Measurements from ENCODE around the gene GCNT2. TPM values are rescaled to one million over a fixed set of nuclear protein-coding genes. Genes with fewer than 3 reads are reported as not detected.

The GCNT2 gene
- total RNA-seq, 1 experiment from 2014 or later: 42.8 TPM

DNA sequence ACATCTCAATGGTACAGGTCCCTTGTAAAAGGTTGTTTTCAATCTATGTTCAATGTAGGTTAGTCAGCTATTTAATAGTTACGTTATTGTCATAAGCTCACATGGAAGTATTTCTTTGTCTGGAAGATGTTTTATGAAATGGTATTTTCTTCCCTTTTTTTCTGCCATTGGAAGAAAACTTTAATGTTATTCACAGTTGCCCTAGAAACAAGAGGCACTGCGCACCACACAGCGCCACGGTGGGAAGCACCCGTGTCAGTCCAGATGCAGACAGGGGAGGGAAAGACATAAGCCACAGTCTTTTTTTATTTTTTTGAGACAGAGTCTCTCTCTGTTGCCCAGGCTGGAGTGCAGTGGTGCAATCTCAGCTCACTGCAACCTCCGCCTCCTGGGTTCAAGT is 82.1 kb downstream of the GCNT2 start:
- TF ChIP-seq, protein P1, sequence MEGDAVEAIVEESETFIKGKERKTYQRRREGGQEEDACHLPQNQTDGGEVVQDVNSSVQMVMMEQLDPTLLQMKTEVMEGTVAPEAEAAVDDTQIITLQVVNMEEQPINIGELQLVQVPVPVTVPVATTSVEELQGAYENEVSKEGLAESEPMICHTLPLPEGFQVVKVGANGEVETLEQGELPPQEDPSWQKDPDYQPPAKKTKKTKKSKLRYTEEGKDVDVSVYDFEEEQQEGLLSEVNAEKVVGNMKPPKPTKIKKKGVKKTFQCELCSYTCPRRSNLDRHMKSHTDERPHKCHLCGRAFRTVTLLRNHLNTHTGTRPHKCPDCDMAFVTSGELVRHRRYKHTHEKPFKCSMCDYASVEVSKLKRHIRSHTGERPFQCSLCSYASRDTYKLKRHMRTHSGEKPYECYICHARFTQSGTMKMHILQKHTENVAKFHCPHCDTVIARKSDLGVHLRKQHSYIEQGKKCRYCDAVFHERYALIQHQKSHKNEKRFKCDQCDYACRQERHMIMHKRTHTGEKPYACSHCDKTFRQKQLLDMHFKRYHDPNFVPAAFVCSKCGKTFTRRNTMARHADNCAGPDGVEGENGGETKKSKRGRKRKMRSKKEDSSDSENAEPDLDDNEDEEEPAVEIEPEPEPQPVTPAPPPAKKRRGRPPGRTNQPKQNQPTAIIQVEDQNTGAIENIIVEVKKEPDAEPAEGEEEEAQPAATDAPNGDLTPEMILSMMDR (IDR thresholded peaks at IDR 0.05): no peak
- TF ChIP-seq POLR2AphosphoS5 (IDR thresholded peaks at IDR 0.05; ENCODE audit: low read depth, low read length): no peak
- intact Hi-C loops (cut with micrococcal nuclease; ENCODE audit: unreplicated experiment): no loop called here
- CTCF ChIA-PET: no interaction called here

DNA sequence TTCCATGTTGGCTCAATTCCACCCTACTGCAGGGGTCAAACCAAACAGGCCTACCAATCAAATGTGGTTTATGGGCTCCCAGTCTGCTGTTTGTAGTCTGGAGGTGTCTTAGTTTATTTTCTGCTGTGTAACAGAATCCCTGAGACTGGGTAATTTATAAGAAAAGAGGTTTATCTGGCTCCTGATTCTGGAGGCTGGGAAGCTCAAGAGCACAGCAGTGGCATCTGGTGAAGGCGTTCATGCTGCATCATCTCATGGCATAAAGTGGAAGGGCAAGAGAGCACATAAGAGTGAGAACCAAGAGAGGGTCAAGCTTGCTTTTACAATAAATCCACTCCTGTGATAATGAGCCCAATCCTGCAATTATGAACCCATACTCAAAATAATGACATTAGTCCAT is 87.9 kb downstream of the GCNT2 start:
- H3K4me1 ChIP-seq (ENCODE audit: control insufficient read depth, insufficient read depth, low read length): peaks cover 10% of the 10 kb centered on the region
- no peak overlapping the region for H3K27ac ChIP-seq (ENCODE audit: low read length)
- BruUV-seq (replicated peaks): no TSS peak
- no peaks in the 10 kb centered on the region for H3K36me3 ChIP-seq (ENCODE audit: control insufficient read depth, insufficient read depth, low read length)
- no peak for DNase-seq (ENCODE audit: low read depth, low spot score)
- TF ChIP-seq, protein P1 (IDR thresholded peaks at IDR 0.05): no peak
- TF ChIP-seq, protein P2, sequence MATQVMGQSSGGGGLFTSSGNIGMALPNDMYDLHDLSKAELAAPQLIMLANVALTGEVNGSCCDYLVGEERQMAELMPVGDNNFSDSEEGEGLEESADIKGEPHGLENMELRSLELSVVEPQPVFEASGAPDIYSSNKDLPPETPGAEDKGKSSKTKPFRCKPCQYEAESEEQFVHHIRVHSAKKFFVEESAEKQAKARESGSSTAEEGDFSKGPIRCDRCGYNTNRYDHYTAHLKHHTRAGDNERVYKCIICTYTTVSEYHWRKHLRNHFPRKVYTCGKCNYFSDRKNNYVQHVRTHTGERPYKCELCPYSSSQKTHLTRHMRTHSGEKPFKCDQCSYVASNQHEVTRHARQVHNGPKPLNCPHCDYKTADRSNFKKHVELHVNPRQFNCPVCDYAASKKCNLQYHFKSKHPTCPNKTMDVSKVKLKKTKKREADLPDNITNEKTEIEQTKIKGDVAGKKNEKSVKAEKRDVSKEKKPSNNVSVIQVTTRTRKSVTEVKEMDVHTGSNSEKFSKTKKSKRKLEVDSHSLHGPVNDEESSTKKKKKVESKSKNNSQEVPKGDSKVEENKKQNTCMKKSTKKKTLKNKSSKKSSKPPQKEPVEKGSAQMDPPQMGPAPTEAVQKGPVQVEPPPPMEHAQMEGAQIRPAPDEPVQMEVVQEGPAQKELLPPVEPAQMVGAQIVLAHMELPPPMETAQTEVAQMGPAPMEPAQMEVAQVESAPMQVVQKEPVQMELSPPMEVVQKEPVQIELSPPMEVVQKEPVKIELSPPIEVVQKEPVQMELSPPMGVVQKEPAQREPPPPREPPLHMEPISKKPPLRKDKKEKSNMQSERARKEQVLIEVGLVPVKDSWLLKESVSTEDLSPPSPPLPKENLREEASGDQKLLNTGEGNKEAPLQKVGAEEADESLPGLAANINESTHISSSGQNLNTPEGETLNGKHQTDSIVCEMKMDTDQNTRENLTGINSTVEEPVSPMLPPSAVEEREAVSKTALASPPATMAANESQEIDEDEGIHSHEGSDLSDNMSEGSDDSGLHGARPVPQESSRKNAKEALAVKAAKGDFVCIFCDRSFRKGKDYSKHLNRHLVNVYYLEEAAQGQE (IDR thresholded peaks at IDR 0.05; ENCODE audit: insufficient read depth in 1 of 2, low read depth in 2 of 2, low read length in 1 of 2): no peak
- no peak for TF ChIP-seq SIN3A (IDR thresholded peaks at IDR 0.05; ENCODE audit: borderline replicate concordance, insufficient read depth, low read depth, low read length)
- ChIA-PET POLR2A (no interaction called here), CTCF (no interaction called here)
- H3K4me3 ChIP-seq (ENCODE audit: low read depth in 2 of 2, low read length in 2 of 2): no peak overlapping the region
- intact Hi-C loops (cut with micrococcal nuclease; ENCODE audit: unreplicated experiment): no loop called here
- no peak for ATAC-seq
- no peaks in the 10 kb centered on the region for H3K9me3 ChIP-seq (ENCODE audit: control insufficient read depth, insufficient read depth, low read depth, low read length)
- in situ Hi-C loops (cut with HindIII; ENCODE audit: low pct_unique_long_range_greater_than_20kb, low sequenced_read_pairs): no loop called here
- no peaks in the 10 kb centered on the region for H3K27me3 ChIP-seq (ENCODE audit: control insufficient read depth, insufficient read depth, low read length)

More for the DNA sequence above, 82.1 kb downstream of the GCNT2 start:
- DNase-seq (ENCODE audit: low read depth, low spot score) (no peak), ATAC-seq (no peak)
- Histone ChIP-seq H3K27me3 (ENCODE audit: control insufficient read depth, insufficient read depth, low read length) (no peaks in the 10 kb centered on the region), H3K27ac (ENCODE audit: low read length) (no peak overlapping the region), H3K4me1 (ENCODE audit: control insufficient read depth, insufficient read depth, low read length) (peaks cover 13% of the 10 kb centered on the region; the same call in 1 of the 2 replicates), H3K36me3 (ENCODE audit: control insufficient read depth, insufficient read depth, low read length) (no peaks in the 10 kb centered on the region), H3K9me3 (ENCODE audit: control insufficient read depth, insufficient read depth, low read depth, low read length) (no peaks in the 10 kb centered on the region), H3K4me3 (ENCODE audit: low read depth in 2 of 2, low read length in 2 of 2) (no peak overlapping the region)
- in situ Hi-C loops (cut with HindIII; ENCODE audit: low pct_unique_long_range_greater_than_20kb, low sequenced_read_pairs): no loop called here
- POLR2A ChIA-PET: no interaction called here
- no TSS peak for BruUV-seq (replicated peaks)

DNA sequence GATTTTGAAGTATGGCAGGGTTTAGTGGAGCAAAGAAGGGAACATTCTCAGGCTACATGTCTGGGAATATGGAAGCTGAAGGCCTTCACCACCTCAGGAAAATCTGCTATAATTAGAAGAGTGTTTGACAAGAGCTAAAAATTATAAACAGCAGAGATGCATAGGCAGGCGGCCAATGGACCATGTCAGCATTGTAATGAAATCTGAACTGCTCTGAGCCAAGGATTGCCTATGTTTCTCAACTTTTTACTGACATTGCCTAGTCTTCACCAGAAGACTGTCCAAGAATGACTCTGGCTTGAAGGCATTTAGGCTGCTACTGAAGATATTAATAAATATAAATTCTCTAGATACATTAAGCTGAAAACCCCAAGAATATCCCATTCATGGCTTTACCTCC is 89.1 kb downstream of the GCNT2 start:
- intact Hi-C loops (cut with micrococcal nuclease; ENCODE audit: unreplicated experiment): no loop called here
- POLR2A ChIA-PET: no interaction called here
- BruUV-seq (replicated peaks): no TSS peak
- TF ChIP-seq, protein P1 (IDR thresholded peaks at IDR 0.05): no peak
- no peak overlapping the region for H3K27ac ChIP-seq (ENCODE audit: low read length)
- CTCF ChIA-PET: no interaction called here
- ATAC-seq (no peak), DNase-seq (ENCODE audit: low read depth, low spot score) (no peak)
- H3K4me3 ChIP-seq (ENCODE audit: low read depth in 2 of 2, low read length in 2 of 2): no peak overlapping the region
- no peaks in the 10 kb centered on the region for H3K36me3 ChIP-seq (ENCODE audit: control insufficient read depth, insufficient read depth, low read length)
- no peaks in the 10 kb centered on the region for H3K9me3 ChIP-seq (ENCODE audit: control insufficient read depth, insufficient read depth, low read depth, low read length)
- in situ Hi-C loops (cut with HindIII; ENCODE audit: low pct_unique_long_range_greater_than_20kb, low sequenced_read_pairs): no loop called here
- H3K4me1 ChIP-seq (ENCODE audit: control insufficient read depth, insufficient read depth, low read length): peaks cover 10% of the 10 kb centered on the region
- no peaks in the 10 kb centered on the region for H3K27me3 ChIP-seq (ENCODE audit: control insufficient read depth, insufficient read depth, low read length)

All from Panc1 (cell line).